Epidermal melanocyte (primary cell): ENCODE measurements around the gene CPHXL2.
A peak's percentile ranks its signal among the peaks of the same experiment; 100 is the strongest.

ENCODE experiments used
- DNase-seq: peaks from one replicate; pipeline ENCODE4 v3.0.0; 2011; ENCODE audit warnings: low spot score; ENCODE audit not compliant: insufficient read length

Gene CPHXL2

DNA sequence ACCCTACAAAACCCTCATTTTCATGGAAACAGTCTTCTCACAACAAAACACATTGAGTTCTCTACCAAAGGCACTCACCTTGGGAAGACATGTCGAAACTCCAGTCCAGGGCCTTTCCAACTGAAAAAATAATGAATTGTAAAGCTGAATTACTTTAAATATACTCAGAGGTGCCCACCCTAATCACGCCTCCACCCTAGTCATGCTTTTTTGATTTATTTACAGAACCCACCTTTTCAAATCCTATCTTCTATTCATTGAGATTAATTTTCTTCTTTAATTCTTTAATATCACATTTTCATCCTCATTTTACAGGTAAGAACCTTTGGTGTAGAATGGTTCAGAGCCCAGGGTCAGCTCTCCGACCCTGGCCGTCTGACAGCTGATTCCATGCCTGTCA is at the start of gene CPHXL2:
Gene CPHXL2, minus strand, starts transcription at position 101 of the 400 bp plus-strand sequence. Its CDS starts 10 bp downstream, at position 91.
- DNase-seq: no peak

DNA sequence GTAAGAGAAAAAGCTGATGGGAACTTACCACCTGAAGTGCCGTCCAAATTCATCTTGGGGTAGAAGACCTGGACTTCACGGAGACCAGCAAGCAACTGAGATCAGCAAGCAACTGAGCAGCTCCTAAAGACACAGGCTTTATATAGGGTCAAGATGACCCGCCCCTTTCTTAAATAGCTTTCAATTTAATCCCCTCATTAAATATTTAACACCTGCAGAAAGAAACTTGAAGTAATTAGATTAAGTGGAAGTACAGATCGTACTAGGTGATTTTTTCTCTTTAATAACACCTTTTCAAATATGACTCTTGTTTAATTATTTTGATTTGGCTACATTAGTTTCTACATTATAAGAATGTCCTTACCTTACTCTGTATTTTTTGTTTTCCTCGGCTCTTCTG is 49.6 kb upstream of the CPHXL2 start, which contains the start of gene CPHXL:
Gene CPHXL, minus strand, starts transcription at position 101 of the 400 bp plus-strand sequence. Its CDS starts 48 bp downstream, at position 53.
- DNase-seq: no peak

DNA sequence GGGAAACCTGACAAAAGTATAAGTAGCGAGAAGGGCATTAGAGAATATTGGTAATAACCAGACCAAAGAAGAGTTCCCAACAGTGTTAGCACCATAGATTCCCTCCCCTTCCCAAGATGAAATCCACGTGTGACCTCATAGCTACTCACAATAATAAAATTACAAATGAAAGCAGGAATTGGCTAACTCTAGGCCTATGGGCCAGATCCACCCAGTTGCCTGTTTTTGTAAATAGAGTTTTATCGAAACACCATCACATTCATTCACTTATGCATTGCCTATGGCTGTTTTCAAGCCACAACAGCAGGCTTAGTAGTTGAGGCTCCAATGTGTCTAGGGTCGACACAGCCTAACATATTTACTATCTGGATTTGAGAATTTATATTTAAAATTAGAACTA is 41.6 kb upstream of the CPHXL2 start:
- DNase-seq: no peak

DNA sequence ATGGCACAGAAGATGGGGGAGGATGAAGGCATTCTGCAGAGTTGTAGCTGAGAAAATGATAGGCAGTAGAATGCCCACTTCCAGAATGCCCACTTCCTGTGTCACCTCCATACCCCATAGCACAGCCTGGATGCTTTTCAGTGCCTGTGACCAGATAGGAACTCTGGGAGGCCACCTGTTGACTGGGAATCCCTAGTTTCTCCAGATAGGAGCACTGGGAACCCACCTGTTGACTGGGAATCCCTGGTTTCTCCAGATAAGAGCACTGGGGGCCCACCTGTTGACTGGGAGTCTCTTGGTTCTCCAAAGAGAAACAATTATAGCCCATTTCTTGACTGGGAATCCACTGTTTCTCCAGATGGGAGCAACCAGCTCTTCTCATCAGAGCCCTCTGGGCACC is 37.9 kb upstream of the CPHXL2 start:
- no peak for DNase-seq

DNA sequence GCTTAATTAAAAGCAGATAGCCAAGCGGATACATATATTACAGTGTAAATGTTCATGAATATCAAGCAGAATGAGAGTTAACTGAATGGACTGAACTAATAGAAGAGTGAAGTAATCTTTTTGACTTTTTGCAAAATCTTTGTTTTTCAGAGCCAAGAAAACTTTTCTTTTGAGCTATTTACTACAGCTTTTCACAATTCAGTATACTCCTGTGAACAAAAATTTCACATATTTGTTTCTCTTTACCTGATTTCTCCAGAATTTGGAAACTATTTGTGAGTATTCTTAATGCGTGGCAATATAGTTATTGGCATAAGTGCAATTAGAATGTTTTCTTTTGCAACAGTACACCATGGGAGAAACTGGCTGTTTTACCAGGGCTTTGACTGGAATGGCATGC is 33.5 kb upstream of the CPHXL2 start:
- no peak for DNase-seq

DNA sequence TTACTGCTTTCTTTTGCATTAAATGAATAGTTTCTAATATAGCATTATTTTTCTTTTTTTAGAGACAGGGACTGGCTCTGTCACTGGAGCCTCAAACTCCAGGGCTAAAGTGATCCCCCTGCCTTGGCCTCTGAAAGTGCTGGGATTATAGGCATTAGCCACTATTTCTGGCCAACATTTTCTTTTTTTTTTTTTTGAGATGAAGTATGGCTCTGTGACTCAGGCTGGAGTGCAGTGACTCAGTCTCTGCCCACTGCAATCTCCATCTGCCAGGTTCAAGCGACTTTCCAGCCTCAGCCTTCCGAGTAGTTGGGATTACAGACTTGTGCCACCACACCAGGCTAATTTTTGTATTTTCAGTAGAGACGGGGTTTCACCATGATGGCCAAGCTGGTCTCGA is 26.5 kb upstream of the CPHXL2 start:
- no peak for DNase-seq

DNA sequence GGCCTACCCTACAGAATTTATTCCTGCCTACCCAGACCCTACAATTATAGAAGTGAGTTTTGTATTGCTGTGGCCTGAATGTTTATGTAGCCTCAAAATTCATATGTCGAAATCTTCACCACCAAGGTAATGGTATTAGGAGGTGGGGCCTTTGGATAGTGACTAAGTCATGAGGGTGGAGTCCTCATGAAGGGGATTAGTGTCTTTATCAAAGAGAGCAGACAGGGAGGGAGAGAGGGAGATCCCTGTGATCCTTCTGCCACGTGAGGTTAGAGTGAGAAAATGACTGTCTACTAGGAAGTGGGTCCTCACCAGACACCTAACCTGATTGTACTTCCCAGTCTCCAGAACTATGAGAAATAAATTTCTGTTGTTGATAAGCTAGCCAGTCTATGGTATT is 25.4 kb upstream of the CPHXL2 start:
- no peak for DNase-seq

DNA sequence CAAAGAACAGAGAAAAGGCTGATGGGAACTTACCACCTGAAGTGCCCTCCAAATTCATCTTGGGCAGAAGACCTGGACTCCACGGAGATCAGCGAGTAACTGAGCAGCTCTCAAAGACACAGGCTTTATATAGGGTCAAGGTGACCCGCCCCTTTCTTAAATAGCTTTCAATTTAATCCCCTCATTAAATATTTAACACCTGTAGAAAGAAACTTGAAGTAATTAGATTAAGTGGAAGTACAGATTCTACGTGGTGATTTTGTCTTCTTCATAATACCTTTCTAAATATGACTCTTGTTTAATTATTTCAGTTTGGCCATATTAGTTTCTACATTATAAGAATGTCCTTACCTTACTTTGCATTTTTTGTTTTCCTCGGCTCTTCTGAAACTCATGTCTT is 24.6 kb upstream of the CPHXL2 start, which contains the start of gene DUXB:
Gene DUXB, minus strand, starts transcription at position 101 of the 400 bp plus-strand sequence. Its CDS starts 43 bp downstream, at position 58.
- no peak for DNase-seq

DNA sequence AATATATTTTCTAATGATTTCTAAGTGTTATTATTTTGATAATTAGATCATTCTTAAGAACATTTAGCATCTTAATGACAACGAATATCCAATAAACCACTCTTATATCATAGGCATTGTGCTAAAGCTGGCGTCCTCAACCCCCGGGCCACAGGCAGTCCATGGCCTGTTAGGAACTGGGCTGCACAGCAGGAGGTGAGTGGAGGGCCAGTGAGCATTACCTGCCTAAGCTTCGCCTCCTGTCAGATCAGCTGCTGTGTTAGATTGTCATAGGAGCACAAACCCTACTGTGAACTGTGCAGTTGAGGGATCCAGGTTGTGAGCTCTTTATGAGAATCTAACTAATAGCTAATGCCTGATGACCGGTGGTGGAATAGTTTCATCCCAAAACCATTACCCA is 20.8 kb upstream of the CPHXL2 start:
- DNase-seq: no peak

DNA sequence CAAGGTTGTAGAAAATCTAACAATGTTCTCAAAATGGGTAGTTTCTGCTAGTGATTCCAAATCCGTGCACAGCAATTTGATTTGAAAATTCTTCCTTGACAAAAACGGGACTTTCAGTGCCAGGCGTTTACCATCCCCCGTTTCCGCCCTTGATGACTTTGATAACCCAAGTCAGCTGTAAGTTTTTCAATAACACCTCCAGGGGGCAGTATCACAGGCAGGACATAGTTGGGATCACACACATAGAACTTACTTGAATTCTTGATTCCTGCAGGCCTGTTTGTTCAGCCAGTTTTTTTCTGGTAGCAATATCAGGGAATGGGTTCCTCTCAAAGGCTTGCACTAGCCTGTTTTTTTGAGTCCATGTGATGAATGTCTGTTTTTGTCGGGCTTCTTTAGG is 18.9 kb upstream of the CPHXL2 start:
- DNase-seq: no peak

DNA sequence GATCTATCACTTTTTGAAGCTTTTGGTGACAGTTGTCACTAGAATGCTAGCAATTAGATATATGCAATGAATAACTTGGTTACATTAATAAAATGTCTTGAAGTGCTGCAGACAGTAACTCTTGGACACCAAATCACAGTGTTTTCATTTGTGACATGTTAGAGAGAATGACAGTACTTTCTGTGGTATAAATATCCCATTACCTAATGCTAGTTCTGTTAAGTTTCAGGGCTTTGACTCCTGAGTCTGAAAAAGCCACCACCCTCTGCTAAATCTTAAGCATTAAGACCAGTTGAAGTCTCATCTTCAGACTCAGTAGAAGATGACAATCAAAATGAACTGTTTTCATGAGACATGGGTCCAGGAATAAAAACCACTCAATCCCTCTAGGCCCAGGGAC is 10.6 kb upstream of the CPHXL2 start:
- DNase-seq: no peak

DNA sequence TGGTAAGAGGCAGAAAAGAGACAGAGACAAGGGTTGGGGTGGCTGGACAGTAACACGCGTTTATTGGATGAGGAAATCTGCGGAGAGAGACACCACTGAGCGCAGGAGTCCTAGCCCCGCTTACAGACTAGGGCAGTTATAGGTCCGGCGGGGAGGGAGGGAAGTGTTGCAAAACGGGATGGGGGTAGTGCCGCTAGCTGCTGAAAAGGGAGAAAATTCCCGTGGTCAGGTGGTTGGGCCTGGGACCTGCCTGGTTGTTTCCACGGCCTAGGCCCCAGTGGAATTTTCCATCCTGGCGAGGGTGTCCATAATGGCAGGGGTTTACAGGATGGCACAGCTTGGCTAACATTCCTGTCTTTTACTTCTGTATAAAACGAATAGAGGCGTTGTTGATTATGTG is 5.5 kb upstream of the CPHXL2 start:
- no peak for DNase-seq

DNA sequence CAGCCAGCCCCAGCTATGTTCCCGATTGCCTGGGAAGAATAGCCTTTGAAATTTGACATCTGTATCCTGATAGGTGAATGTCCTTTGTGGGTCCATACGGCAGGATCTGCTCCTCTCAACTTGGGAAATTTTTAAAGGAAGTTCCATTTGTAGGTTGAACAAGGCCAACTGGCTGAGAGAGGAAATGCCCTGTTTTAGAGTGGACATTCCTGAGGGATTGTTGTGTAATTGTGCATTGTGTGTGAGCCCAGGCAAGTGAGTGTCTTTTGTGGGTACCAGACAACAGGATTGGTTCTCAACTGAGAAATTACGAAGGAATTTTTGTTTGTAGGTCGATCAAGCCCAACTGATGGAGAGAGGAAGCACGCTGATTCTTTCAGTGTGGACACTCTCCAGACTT is 2.6 kb upstream of the CPHXL2 start:
- DNase-seq: no peak

DNA sequence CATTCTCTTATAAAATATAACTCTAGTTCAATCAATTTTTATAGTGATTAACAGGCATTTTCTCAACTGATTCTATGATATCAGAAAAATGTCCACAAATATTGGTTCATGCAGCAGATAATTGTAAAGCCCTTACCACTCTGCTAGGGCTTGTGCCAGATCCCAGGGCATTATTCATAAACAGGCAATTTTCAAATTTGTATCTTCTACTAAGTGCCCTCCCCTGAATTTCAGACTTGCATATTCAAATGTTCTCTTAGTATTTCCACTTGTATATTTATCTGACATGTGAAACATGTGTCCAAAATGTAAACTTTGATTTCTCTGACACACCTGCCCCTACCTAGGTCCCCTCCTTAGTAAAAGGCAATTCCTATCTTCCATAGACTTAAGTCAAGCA is 9.3 kb downstream of the CPHXL2 start:
- DNase-seq: no peak

DNA sequence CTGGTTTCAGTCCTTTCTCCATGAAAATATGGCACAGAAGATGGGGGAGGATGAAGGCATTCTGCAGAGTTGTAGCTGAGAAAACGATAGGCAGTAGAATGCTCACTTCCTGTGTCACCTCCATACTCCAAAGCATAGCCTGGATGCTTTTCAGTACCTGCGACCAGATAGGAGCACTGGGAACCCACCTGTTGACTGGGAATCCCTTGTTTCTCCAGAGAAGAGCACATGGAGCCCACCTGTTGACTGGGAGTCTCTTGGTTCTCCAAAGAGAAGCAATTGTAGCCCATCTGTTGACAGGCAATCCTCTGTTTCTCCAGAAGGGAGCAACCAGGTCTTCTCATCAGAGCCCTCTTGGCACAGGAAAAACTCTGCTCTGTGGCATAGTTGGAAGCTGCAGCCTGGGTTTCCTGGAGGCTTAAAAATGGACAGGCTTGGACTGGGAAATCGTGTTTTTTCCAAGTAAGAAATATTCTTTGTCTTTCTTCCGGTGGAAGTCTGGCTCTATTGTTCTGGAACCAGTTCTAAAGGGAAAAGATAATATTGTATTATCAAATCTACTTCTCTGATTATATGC is 16.0 kb downstream of the CPHXL2 start:
- DNase-seq: no peak

DNA sequence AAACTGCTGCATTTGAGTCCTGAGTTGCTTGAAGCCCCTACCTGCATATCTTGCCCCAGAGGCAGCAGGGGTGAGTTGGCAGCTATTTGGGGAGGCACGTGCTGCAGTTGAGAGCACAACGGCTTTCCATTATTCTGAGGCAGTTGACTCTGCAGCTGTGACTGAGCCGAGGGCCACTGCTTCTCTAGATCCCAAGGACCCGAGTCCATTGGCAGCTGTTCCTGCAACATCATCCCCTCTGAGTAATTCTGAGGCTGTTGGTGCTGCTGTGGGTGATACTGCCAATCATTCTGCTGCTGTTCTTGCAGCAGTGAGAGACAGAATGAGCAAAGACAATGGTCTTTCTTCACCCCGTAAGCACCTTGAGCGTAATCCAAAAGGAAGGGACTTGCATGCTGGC is 16.5 kb downstream of the CPHXL2 start:
- DNase-seq: no peak

DNA sequence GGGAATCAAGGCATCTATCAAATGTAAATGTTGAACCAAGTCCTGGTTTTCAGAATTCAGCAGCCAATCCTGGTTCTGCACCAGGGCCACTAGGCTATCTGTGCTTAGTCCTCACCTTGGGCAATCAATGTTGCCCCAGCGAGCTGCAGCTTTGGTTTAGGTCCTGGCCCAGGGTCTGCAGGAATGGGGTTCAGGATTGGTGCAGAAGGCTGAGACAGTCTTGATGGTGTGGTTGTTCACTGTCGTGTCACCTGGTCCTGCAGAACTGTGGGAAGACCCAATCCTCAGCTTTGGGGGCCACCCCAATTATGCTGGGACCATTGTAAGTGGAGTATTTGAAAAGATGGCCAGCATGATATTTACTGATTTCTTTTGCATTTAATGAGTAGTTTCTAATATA is 18.6 kb downstream of the CPHXL2 start:
- no peak for DNase-seq

DNA sequence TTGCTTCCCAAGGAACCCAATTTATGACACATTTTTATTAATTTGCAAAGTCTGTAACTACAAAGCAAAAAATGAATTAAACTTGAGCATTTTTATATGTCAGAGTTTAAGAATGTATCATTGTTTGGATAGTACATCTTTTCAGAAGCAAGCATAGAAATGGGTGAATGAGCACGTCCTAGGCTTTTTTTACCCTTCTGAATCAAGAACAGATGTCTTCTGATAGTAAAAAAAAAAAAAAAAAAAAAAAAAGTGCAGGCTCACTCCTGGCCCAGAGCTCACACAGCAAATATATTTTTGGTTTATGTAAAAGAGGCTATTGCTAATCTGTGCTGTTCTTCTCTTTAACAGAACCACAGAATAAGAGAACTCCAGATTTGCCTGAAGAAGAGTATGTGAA is 22.9 kb downstream of the CPHXL2 start:
- peak; percentile 22 for DNase-seq

DNA sequence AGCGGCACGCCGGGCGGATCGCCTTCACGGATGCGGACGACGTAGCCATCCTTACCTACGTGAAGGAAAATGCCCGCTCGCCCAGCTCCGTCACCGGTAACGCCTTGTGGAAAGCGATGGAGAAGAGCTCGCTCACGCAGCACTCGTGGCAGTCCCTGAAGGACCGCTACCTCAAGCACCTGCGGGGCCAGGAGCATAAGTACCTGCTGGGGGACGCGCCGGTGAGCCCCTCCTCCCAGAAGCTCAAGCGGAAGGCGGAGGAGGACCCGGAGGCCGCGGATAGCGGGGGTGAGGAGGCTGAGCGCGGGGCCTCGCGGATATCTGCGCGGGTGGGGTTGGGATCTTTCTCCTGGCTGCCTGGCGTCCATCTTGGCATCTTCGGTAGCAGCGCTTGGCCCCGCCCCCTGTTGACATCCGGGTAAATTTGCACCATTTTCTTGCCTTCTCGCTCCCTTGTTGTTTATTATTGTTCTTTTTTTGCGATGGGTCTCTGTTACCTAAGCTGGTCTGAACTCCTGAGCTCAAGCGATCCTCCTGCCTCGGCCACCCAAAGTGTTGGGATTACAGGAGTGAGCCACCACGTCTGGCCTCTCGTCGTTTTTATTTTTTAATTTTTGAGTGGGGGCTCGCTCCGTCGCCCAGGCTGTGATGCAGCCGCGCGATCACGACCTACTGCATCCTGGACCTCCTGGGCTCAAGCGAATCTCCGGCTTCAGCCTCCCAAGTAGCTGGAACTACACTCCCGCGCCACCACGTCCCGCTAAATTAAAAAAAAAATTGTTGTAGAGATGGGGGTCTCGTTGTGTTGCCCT is 28.3 kb downstream of the CPHXL2 start:
- peak; percentile 57 for DNase-seq

DNA sequence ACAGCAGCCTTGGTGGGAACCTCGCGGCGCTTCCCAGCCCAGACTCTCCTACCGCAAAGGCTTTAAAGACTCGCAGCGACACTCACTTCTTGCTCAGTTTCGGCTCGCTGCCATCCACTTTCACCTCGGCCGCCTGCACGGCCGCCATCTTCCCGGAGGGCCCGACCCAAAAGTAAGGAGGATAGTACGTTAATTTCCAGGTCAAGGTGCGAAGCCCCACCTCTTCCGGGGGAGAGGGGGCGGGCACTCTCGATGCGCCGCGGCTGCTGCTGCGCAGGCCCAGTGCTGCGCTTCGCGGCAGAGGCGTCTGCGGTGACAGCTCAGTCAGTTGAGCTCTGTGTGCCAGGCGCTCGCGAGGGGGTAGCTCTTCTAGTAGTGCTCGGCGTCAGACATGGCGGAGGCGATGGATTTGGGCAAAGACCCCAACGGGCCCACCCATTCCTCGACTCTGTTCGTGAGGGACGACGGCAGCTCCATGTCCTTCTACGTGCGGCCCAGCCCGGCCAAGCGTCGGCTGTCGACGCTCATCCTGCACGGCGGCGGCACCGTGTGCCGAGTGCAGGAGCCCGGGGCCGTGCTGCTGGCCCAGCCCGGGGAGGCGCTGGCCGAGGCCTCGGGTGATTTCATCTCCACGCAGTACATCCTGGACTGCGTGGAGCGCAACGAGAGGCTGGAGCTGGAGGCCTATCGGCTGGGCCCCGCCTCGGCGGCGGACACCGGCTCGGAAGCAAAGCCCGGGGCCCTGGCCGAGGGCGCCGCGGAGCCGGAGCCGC is 29.1 kb downstream of the CPHXL2 start, which contains the start of the genes KARS1 and TERF2IP:
Gene KARS1, minus strand, starts transcription at position 174 of the 773 bp plus-strand sequence. Its CDS starts 26 bp downstream, at position 148.
Gene TERF2IP, plus strand, starts transcription at position 282 of the 773 bp plus-strand sequence. Its CDS starts 110 bp downstream, at position 392.
- peak; percentile 81 for DNase-seq

DNA sequence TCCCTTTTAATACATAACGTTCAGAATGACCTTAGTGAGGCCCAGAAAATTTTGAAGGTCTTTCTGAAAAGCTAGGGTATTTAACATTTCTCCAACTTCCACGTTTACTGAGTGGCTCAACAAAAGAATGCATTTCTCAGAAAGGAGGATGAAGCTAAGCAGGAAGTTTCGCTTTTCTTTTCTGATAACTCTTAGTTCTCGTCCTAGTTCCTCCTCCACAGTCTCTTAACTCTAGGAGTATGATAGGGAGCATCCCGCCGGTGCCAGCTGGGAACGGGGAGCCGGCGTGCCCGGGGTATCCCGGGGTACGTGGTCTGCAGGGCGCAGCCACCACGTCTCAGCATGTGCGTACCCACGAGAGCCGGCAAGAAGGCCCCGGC is 29.7 kb downstream of the CPHXL2 start:
- DNase-seq: no peak
